Uterus (tissue), 2 donors: ENCODE results near the gene CAGE1.

Source experiments
- CTCF ChIP-seq, 4 experiments: fragments of 200-600 bp in 2 of 4; fragments of 450-650 bp in 2 of 4; sonication (generic) in 2 of 4; IDR thresholded peaks; one replicate each; pipeline ENCODE4 v1.5.1; 2016 to 2019; ENCODE audit warnings: antibody characterized with exemption in 4 of 4, mild to moderate bottlenecking in 2 of 4, moderate library complexity in 1 of 4
- POLR2A ChIP-seq, 2 donors: fragments of 450-650 bp; IDR thresholded peaks; one replicate each; pipeline ENCODE4 v1.6.1; 2016; ENCODE audit warnings: antibody characterized with exemption in 2 of 2, mild to moderate bottlenecking in 1 of 2, moderate library complexity in 1 of 2

- TF ChIP-seq CTCF (IDR thresholded peaks at IDR 0.05) (no peak), POLR2A (IDR thresholded peaks at IDR 0.05) (no peak)
Observed at GRCh38 chr6:7433121-7433617, 43.6 kb upstream of the CAGE1 start.
